ENCODE data around the gene NBPF14. TPM values are rescaled to one million over a fixed set of nuclear protein-coding genes. Genes with fewer than 3 reads are reported as not detected.
"Not testable (repeated sequence)": the region's sequence is repeated elsewhere in the genome, so short reads cannot be mapped to it uniquely, and the experiment has no call there.

Gene NBPF14
- total RNA-seq, 4 donors from 2014 or later = 18.0 to 36.4 (median 26.1) TPM

- 0% methylated on average over 4 of the region's 35 CpGs for WGBS, 2 donors
These were observed 72.3 kb downstream of the NBPF14 start for GRCh38 chr1:148523205-148524144.

GRCh38 chr1:148522561-148523204 is 73.1 kb downstream of the NBPF14 start:
- H3K27me3 ChIP-seq; H3K4me1 ChIP-seq; H3K36me3 ChIP-seq; H3K9me3 ChIP-seq; intact Hi-C loops (cut with DNase I): not testable (repeated sequence)
- peak overlapping the region; percentile 24 to 60 (median 48) for H3K4me3 ChIP-seq
- WGBS, 2 donors = 0 to 1% methylated on average over 15 to 23 of the region's 30 CpGs
- TF ChIP-seq POLR2A (IDR thresholded peaks at IDR 0.05) (peak; percentile 92 to 99 (median 96)), CTCF (IDR thresholded peaks at IDR 0.05) (peak in 2 of 6 experiments; percentile 5 to 28)
- H3K27ac ChIP-seq = peak overlapping the region; percentile 75 to 90 (median 84)
- DNase-seq = peak; percentile 65

More at GRCh38 chr1:148523205-148524144, 72.3 kb downstream of the NBPF14 start:
- Histone ChIP-seq H3K27ac (peak overlapping the region in 3 of 4 donors; percentile 75 to 90 (median 89)), H3K4me3 (peak overlapping the region in 3 of 4 donors; percentile 47 to 60 (median 50))
- H3K9me3 ChIP-seq; DNase-seq; H3K27me3 ChIP-seq; intact Hi-C loops (cut with DNase I); H3K36me3 ChIP-seq; H3K4me1 ChIP-seq: not testable (repeated sequence)

GRCh38 chr1:148522072-148522471 is 73.7 kb downstream of the NBPF14 start:
- Histone ChIP-seq H3K4me3 (peak overlapping the region in 3 of 4 donors; percentile 47 to 60 (median 50)), H3K27ac (peak overlapping the region; percentile 75 to 90 (median 84))
- H3K9me3 ChIP-seq; intact Hi-C loops (cut with DNase I); H3K4me1 ChIP-seq; H3K36me3 ChIP-seq; H3K27me3 ChIP-seq: not testable (repeated sequence)
- peak; percentile 23 for DNase-seq
- WGBS, 2 donors = 4% methylated on average over 8 of the region's 23 CpGs; no CpG with 5 or more reads in 1 of the 2 donors

GRCh38 chr1:148514310-148514709 is 81.5 kb downstream of the NBPF14 start:
- not testable (repeated sequence) for H3K9me3 ChIP-seq

GRCh38 chr1:148512571-148513184 is 83.1 kb downstream of the NBPF14 start:
- H3K4me1 ChIP-seq; H3K36me3 ChIP-seq; intact Hi-C loops (cut with DNase I); H3K27me3 ChIP-seq; H3K27ac ChIP-seq; DNase-seq; H3K9me3 ChIP-seq; H3K4me3 ChIP-seq: not testable (repeated sequence)
- WGBS, 2 donors = 19 to 68% methylated on average over 2 to 8 of the region's 9 CpGs

More at GRCh38 chr1:148514310-148514709, 81.5 kb downstream of the NBPF14 start:
- H3K27ac ChIP-seq; H3K4me3 ChIP-seq; H3K4me1 ChIP-seq; intact Hi-C loops (cut with DNase I); H3K36me3 ChIP-seq; DNase-seq; H3K27me3 ChIP-seq: not testable (repeated sequence)
- WGBS, 2 donors = no CpG with 5 or more reads among the region's 3 CpGs

- H3K4me3 ChIP-seq; intact Hi-C loops (cut with DNase I); DNase-seq: not testable (repeated sequence)
These were observed 101.9 kb downstream of the NBPF14 start for GRCh38 chr1:148493933-148494332.

GRCh38 chr1:148483029-148483428 is 112.8 kb downstream of the NBPF14 start, which contains the start of gene PPIAL4G:
TSS of gene PPIAL4G (minus strand) at chr1:148483302. CDS start at chr1:148483252, 50 bp downstream.
- H3K36me3 ChIP-seq; DNase-seq; intact Hi-C loops (cut with DNase I); H3K4me1 ChIP-seq; H3K4me3 ChIP-seq; H3K9me3 ChIP-seq; H3K27ac ChIP-seq; H3K27me3 ChIP-seq: not testable (repeated sequence)
- 93 to 96% methylated on average over 8 to 11 of the region's 12 CpGs for WGBS, 2 donors

More at GRCh38 chr1:148493933-148494332, 101.9 kb downstream of the NBPF14 start:
- H3K27ac ChIP-seq, H3K4me1 ChIP-seq, H3K9me3 ChIP-seq, H3K27me3 ChIP-seq, H3K36me3 ChIP-seq: not testable (repeated sequence)

Small RNA genes lying within 50 kb of the gene (small RNA-seq; reads per million reads assigned to genes)
- gene RF00003 = 0 to 0.53 (median 0.14) reads per million in 4 donors

Other genes with a start within 250 kb of the NBPF14 start
- not detected for gene PPIAL4G, start 112.7 kb downstream of the NBPF14 start, total RNA-seq
- gene NUDT4B, start 152.8 kb upstream of the NBPF14 start, total RNA-seq = 10 to 100 TPM in 3 of 4 donors, 1 to 10 TPM in 1; 2.0 to 24.6 (median 14.7) TPM
- 10 to 100 TPM; 16.3 to 45.6 (median 21.7) TPM for gene PDE4DIP, start 248.4 kb upstream of the NBPF14 start, total RNA-seq

All from esophagus squamous epithelium (tissue), 5 donors.